Measurements from ENCODE around the gene RABGAP1.

Gene RABGAP1

DNA sequence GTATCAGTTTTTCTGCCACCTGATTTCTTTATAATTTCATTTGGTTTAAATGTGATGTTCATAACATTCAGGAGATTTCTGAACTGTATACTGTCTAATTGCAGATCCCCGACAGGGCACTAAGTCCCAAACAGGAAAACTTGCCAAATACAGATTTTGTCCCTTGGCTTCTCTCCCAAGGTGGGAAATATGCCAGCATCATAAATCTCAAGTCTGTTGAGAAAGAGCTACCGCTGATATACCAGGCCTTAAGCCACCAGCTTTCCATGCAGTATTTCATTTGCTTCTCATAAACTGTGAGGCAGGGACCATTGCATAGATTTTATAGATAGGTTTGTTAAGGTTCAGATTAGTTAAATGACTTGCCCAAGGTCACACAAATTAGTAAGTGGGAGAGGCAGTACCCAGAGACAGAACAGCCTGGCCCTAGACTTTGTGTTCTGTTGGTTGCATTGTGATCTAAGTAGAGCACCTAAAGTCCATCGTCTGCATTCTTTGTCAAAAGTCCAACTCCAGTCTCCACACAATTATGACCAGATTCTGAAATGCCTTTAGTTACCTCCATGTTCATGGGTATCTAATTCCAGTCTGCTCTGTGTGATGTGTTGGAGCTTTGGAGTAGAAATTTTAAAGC is 108.9 kb downstream of the RABGAP1 start:
- DNase-seq, result no peak

DNA sequence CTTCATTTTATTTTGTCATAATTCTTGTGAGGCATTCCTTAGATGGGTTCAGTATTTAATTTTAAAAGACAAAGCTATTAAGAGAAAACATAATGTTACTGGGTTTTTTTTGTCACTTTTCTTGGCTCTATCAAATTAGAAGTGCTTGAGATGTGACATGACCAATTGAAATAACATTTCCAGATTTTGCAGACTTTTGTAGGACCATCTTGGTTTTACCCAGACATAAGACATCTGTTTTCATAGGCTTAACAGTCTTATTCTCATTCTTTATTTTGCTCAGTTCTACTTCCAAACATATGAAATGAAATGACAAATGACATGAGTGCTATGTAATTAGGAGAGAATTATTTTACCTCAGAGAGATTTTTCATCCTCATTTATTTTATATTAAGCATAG is 112.2 kb downstream of the RABGAP1 start:
- DNase-seq, result no peak

DNA sequence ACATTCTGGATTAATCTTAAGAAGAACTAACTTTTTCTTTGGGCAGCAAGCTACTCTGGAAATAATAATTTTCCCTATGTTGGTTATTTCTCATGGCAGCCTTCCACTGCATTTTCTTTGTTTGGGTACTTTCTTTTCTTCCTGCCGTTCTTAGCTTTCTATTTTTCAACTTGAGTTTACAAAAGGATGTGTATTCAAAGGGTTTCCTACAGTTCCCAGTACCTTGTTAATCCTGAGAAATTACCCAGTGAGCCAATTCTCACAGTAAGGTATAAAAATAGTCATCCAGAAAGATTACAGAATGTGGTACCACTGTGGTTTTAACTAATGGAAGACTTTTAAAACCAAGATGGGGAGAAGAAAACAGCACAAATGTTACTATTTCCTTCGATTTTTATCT is 112.9 kb downstream of the RABGAP1 start:
- DNase-seq, result no peak

DNA sequence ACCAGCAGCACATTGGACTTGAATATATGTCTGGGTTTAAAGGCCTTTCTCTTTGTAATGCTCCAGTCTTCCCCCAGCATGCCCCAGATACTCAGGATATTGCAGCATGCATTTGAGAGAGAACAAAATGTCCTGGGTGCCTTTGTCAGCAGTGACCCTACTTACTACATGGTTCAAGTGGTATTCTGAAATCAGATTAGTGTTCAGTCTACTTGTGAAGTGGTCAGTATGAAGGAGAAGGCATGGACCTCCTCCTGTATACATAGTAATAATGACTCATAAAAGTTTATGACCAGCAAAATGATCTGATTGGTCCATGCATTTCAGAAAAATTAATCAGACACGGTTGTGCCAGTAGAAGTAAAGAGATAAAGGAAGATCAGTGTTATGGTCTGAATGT is 118.0 kb downstream of the RABGAP1 start:
- DNase-seq, result no peak

DNA sequence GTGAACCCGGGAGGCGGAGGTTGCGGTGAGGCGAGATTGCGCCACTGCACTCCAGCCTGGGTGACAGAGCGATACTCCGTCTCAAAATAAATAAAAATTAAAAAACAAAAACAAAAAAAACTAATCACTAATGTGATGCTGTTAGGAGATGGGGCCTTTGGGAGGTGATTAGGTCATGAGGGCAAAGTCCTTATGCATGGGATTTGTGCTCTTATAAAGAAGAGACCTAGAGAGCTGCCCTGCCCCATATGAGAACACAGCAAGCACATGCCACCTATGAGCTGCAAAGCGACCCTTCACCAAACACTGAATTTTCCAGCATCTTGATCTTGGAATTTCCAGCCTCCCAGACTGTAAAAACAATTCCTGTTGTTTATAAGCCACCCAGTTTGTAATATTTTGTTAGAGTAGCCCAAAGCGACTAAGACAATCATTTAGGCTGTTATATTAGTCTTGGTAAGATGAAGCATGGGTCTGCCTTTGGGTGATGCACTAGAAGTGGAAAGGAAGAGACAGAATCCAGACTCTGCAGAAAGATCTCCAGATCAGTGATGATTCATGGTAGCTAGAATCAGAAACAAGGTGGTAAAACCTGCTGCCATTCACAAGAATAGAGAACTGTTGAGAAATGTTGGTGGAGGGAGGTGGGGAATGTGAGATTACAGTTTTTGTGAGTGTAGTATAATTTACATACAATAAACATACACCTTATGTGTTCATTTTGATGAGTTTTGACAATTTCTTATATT is 118.8 kb downstream of the RABGAP1 start:
- DNase-seq, result no peak

DNA sequence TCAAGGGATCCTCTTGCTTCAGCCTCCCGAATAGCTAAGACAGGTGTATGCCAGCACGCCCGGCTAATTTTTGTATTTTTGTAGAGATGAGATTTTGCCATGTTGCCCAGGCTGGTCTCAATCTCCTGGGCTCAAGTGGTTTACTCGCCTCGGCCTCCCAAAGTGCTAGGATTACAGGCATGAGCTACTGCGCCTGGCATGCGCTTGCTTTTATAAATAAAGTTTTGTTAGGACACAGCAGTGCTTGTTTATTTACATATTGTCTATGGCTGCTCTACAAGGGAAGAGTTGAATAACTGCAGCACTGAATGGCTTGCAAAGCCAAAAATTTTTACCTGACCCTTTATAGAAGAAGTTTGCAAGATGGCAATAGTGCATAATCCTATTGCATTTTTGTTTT is 120.4 kb downstream of the RABGAP1 start:
- DNase-seq, result no peak

DNA sequence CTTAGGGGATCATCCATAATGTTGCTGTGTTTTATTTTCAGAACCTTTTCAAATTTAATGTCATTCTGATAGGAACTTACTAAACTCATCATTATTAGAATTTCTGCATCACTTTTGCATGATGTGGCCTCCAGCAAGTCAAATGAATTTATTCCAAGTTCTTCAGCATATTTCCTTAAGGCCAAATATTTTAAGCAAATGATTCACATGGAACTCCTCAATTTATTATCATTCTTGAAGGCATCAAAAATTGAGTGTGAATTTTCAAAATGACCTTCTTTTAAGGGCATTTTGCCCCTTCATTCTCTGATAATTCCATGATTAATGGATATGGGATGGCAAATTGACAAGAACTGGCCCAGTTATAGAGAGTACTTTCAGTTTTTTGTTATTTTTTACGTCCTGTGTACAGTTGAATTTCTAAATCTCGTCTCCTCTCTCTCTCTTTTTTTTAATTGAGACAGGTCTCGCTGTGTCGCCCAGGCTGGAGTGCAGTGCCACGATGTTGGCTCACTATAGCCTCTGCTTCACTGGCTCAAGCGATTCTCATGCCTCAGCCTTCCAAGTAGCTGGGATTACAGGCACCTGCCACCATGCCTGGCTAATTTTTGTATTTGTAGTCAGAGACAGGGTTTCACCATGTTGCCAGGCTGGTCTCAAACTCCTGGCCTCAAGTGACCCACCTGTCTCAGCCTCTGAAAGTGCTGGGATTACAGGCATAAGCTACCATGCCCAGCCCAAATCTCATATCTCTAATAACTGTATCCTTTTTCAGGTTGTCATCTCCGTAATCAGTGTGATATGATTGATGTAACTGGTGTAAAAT is 121.7 kb downstream of the RABGAP1 start:
- no peak for DNase-seq

DNA sequence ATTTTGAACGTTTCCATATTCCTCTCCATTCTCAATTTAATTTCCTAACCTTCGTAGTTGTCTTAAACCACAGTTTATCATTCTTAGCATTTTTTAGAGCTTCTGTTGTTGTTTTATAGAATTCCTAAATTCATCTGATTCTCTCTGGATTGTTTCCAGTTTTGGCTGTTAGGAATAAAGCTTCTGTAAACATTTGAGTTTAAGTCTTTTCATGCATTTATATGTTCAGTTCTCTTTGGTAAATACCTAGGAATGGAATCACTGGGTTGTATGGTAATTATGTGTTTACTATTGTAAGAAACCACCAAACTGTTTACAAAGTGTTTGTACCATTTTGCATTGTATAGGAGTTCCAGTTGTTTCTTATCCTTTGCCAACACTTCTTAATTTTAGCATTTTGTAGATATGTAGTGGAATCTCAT is 122.4 kb downstream of the RABGAP1 start:
- no peak for DNase-seq

DNA sequence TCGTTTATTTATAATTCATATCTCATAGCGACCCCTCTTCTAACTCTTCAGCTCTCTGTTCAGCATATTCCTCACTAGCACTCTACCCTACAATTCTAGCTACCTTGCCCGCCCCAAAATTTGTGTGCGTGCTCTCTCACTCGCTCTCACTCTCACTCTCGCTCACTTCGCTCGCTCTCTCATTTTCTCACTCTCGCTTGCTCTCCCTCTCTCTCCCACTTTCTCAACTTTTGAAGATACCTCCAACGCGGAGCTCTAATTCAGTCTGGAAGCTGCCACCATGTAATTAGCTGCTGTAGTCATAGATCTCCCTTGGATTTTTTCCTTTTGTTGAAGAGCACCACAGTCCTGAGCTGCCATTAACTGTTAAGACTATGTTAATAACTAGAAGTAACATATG is 123.1 kb downstream of the RABGAP1 start:
- no peak for DNase-seq

DNA sequence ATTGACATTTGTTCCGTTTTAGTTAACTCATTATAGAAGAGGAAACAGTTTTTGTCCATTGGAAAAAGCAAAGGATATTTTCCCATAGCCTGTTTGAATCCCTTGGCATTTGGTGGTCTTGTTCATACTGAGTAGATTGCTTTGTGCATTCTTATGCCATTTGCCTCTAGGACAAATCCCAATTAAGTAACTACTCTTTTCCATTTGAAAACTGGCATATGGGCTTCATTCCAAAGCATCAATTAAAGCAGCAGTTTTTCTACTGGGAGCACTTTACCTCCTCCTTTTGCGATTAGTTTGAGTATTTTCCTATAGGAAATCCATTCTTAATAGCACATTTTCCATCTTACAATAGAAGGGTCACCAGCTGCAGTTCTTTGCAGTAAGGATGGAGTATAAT is 123.9 kb downstream of the RABGAP1 start:
- no peak for DNase-seq

DNA sequence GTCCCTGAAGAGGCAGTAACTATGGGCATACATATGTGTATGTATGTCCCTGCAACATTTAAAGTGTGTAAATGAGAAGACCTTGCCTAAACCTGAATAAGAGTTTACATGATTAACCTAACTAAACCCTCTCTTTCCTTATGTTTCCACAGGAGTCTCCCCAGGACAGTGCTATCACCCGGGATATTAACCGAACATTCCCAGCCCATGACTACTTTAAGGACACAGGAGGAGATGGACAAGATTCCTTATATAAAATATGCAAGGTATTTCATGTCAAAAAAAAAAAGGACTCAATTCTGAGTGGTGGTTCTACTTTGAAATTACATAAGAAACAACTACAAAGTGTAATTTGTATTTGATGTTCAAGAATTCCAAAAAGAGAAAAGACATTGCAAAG is 124.4 kb downstream of the RABGAP1 start:
- DNase-seq, result no peak

DNA sequence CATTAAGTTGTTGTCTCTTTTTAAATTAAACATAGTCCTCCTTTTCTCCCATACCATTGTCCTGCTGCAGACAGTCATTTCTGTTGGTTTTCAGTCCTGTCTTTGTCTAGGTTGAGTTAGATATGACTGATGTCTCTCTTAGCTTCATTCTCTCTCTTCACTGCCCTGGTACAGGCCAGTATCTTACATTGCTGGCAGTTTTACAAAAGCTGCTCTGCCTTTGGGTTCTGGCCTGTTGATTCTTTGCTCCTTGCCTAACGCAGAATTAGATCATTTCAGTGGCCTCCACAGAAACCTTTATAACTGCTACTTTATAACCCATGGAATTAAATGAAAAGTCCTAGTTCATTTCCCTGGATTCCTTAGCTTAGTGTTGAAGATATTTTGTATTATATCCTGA is 126.3 kb downstream of the RABGAP1 start:
- DNase-seq, result no peak

DNA sequence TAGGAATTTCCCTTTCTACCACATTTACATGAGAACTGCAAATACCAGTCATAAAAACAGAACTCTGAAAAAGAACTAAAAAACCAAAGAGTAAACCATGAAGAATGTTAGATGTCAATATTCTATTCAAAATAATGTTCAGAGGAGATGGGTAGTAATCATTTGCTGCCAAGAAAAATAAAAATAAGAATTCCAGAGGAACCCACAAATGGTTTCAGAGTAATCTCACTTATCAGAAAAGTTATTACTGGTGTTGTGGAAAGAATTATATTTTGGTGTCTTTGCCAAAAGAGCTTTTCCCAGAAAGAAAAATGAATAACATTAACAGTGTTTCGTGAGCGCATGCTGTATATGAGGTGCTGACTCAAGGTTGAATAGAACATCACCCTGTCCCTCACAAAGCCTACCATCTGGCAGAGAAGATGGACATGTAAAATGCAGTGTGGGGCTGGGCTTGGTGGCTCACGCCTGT is 128.2 kb downstream of the RABGAP1 start:
- no peak for DNase-seq

DNA sequence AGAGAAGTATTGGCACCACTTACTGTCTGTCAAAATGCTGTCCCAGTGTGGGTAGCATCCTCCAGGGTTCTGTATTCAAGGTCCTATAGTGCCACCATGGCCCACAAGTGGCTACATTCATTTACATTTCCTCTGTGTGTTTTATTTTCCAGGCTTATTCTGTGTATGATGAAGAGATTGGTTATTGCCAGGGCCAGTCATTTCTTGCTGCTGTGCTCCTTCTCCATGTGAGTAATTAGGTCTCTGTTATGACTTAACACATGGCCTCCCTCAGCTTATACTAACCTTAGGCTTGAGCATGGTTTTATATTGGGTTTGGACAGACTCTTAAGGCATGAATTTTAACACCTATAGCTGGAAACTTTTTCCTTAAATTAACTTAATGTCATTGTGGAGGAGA is 129.4 kb downstream of the RABGAP1 start:
- DNase-seq, result no peak

DNA sequence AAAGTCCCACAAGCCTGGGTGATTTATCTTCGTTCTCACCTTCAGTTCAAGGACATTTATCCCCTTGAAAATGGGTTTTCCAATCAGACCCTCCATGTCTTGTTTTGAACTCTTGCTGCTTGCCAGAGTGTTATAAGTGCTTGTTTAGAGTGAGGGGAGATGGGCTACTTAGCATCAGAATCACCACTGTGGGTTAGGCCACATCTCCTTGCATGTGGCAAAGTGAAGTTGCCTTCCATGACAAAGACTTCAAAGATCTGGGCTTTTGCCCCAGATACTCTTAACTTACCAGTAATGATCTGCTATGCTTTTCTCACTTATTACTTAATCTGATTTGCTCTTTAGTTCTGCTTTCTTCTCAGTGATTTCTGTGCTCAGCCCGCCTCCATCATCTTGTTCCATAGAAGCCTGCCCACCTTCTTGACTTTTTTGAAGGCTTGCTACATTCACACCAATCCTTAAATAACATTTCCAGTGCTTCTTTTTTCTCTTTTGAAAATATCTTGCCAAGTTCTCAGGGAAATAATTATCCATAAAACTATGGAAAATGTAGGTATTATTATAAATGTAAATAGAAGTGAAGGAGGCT is 131.7 kb downstream of the RABGAP1 start:
- no peak for DNase-seq

DNA sequence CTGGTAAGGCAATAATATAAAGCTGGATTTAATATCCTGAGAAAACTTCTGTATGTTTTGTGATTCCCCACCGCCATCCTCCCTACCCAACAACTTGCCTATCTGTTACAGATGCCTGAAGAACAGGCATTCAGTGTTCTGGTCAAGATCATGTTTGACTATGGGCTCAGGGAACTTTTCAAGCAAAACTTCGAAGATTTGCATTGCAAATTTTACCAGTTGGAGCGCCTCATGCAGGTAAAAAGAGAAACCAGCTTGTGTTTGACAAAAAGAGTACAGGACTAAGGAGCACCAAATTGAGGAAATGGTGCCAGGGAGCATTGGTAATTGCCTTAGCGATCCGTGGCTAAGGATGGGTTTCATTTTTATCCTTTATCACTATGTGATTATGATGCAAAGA is 132.6 kb downstream of the RABGAP1 start:
- no peak for DNase-seq

DNA sequence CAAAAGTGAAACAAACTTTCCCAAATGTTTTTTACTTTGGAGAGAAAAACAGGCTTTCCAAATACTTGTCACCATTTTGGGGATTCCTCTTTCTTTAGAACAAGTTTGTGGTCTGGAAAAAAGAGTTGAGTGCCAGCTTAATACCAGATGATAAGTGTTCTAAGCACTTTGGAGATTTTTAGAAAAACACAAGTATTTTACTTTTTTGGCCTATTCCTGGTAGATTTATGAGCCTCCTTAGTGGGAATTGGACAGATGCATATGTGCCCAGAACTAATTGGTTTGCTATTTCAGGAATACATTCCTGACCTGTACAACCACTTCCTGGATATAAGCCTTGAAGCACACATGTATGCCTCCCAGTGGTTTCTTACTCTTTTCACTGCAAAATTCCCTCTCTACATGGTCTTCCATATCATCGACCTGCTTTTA is 133.2 kb downstream of the RABGAP1 start:
- DNase-seq, result no peak

DNA sequence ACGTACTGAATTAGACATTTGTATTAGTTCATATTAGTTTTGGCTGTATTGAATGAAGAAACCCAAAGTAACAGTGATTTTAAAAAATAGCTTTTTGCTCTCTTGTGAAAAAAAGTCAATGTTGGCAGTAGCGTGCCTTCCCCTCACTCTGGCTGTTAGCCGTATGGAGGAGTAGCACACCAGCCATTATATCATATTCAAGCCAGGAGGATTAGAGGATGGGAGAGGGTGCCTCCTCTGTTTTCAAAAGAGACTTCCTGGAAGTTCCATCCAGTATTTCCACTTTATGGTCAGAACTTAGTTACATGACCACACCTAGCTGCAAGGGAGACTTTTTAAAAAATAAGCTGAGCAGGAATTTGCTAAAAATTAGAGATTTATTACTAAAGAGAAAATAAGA is 133.8 kb downstream of the RABGAP1 start:
- no peak for DNase-seq

DNA sequence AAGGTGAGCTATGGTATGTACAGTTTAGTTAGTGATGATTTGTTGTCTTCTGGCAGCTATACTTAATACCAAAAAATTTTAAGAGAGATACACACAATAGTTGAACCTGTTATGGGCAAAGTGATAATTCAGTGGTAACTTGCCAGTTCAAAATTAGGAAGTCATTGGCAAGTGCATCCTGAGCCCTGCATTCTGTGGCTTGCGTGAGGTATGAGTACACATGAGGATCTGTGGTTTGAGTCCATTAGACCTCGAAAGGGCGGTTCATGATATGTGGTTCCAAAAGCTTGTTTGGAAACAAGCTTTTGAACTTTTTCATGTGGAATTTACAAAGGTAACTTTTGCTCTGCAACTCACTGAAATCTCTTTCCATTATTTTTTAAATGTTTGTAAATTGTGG is 139.6 kb downstream of the RABGAP1 start:
- DNase-seq, result no peak

DNA sequence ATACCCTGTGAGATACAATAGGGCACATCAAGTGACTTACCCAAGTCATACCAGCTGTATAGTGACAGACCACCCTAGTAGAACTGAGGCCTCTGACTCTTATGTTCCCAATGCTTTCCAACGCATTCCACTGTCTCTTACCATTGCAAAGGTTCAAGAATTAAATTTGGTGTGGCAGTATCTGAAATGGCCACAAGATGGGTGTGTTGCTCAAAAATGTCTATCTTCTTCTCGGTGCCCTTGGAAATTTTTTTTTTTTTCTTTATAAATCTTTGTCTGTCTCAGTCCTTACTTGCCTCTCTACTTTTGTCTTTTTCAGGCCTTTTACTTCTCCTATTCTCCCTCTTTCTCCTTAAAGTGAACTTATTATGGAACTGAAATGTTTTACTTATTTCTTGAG is 141.0 kb downstream of the RABGAP1 start:
- DNase-seq, result peak; percentile 6

DNA sequence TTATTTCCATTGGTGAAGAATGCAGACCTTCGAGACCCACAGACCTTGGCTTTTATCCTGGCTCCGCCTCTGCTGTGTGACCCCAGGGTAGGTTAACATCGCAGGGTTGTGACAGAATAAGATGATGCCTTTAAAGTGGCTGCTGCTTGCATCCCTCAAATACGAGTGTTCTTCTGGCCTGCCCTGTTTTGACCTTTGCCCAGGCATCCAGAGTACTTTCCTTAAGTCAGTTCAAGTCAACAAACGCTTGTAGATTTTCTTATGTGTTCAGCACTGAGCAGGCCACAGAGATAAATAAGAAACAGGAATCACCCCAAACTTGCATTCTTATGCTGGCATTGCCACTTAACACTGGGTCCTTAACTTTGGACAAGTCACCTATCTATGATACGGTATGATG is 142.9 kb downstream of the RABGAP1 start:
- no peak for DNase-seq

DNA sequence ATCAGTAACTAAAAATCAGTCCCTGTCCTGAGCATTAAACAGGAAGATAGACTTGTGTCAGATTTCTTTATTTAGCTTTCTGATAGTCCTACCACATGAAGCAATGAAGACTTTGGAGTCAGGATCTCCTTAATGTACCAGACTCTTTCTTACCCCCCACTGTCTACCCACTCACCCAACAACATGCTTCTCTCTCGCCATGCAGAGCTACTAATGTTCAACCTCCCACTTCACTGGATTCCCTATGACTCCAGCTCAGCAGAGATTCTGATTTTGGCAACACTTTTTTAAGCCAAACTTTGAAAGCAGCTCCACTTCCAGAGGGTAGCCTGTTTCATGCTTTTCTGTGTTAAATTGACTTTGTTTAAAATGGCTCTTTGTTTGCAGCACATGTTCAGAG is 143.4 kb downstream of the RABGAP1 start:
- DNase-seq, result no peak

DNA sequence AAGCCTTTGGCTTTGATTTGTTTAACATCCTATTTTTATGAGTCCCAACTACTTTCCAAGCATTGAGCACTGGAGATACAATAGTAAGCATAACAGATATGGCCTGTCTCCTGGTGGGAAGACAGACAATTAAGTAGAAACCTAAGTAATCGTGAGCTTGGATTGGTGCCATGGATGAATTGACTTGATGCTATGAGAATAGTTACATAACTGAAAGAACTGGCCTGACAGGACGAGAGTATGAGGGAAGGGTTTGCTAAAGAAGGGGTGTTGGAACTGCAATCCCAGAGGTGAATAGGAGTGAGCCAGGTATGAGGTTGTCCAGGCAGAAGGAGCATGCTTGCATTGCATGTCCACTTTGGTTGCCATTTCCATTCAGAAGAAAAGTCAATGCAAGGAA is 145.1 kb downstream of the RABGAP1 start:
- DNase-seq, result no peak
